ENCODE results near the gene ECE1.
"Not testable (repeated sequence)": the region's sequence is repeated elsewhere in the genome, so short reads cannot be mapped to it uniquely, and the experiment has no call there.

ECE1 gene

DNA sequence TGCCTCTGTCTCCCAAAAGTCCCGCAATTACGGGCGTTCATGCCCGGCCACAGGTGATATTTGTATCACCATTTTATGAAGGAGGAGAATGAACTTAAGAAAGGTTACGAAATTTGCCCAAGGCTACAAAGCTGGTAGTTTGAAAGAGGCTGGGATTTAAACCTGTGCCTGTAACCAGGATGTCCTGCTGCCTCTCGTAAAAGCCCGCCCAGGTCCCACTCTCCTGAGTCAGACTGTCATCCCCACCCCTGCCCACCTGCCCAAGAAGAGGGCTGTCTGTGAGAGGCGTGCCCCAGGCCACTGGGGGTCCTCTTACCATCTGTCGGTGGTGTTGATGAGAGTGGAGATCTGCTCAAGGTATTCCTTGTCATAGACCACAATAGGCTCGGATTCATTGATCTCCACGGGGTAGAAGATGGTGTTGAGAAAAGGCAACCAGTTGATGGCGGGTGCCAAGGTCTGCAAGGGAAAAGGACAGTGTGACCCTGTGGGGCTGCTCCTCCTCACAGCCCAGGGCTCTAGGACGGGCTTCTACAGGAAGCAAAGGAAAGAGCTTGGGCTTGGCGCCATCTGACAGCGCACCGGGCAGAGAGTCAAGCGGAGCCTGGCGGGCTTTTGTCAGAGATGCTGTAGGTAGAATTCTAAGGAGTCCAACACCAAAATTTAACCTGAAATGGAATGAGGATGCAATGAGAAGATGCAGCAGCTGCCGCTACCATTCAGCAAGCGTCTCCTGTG, 43.2 kb downstream of the ECE1 start:
- DNase-seq = no peak

DNA sequence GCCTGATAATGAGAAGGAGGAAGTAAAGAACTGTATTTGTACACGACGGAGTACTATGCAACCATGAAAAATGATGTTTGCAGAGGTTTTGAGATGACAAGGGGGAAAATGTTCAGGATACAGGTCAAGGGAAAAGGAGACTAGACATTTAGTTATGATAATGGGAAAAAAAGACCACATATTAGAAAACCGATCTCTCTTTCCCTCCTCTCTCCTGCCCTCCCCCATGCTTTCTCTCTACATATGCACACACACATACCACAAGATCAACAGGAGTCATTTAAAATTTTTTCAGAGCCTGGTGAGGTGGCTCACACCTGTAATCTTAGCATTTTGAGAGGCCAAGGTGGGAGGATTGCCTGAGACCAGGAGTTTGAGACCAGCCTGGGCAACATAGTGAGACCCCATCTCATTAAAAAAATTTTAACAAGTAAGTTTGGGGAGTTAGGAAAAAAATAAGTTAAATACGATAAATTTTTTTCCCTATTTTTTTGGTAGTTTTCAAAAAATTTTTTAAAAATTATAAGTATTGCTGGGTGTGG, 44.5 kb downstream of the ECE1 start:
- DNase-seq = no peak

DNA sequence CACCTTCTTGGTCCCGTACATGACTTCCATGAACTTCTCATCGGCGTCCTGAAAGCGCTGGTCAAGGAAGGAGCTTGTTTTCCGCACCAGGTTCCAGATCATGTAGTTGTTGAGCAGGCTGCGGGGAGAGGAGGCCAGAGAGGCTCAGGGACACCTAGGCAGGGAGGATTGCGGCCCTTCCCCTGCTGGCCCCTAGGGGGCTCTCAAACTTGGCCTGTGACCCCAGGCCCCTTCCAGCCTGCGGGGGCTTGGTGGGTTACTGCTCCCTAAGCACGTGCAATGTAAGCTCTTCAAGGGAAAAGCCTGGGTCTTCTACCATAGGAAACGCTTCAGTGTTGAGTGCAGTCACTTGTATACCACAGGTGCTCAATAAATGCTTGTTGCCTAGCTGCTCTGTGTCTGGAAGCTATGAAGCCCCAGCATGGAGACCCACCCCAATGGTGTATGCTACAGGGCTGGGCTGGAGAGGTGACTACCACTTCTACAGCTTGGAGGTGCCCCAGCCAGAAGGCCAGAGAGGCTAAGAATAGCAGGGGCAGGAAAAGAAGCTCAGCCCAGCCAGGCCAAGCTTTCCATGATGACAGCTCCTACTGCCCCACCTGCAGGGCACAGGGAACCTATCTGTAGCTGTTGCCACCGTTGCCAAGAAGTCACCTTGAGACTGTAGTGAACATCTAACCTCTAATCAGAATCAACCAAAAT, 45.1 kb downstream of the ECE1 start:
- no peak for DNase-seq

DNA sequence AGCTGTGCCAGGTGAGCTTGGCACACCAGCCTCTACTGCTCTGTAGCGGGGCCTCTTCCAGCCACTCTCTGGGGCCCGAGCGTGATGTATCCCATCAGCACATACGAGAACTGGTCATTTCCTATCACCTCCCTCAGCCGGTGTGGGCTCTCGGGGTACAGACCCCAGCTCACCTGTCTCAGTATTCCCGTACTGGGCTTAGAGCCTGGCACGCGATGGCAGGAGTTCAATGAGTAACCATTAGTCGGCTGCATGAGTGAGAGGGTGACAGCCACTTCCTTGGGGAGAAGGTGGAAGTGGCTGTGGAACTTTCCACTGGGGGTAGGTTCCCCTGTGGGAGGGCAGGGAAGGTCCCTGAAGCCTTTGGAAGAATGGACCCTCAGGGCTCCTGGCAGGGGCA, 46.1 kb downstream of the ECE1 start:
- DNase-seq = no peak

DNA sequence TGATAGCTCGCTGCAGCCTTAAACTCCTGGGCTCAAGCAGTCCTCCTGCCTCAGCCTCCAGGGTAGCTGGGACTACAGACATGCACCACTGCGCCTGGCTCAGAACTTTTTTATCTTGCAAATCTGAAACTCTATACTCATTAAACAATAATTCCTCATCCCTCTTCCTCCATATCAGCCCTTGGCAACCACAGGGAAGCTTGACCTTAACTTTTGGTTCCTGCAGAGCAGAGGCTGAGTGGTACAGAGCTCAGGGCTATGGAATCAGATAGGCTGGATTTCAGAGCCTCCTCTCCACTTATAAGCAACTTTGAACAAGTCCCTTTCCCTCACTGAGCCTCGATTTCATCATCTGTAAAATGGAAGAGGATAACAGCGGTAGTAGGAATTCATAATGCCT, 47.4 kb downstream of the ECE1 start:
- no peak for DNase-seq

DNA sequence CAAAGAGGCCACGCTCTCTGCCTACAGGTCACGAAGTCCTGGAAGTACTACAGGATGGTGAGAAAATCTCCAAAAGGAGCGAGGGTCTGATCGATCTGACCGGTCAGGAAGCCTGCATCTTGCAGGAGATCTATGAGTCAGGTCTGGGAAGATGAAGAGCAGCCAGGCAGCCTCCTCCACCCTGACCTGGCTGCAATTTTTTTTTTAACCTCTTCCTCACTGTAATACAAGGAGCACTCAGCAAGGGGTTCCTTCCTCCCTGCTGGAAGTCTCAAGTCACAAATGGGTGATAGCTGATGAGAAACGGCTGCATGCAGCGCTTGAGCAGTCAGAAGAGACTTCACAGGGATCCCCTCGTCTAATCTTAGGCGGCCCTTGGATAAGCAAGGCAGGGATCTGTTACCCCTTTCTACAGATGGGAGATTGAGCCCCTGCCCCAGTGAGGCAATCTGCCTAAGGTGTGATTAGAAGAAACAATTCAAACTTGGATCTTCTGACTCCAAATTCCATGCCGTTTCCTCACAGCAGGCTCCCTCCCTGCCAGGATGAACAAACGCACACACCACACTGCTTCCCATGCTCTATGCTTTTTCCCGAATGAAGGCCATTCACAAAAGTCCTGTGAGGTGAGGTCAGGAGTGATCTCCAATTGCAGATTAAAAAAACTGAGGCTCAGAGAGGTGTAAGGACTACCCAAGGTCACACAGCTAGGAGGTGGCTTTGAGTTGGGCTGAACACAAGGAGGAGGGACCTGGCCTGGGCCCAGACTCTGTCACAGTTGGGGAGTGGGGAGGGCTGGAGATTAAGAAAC, 48.3 kb downstream of the ECE1 start:
- DNase-seq = no peak

DNA sequence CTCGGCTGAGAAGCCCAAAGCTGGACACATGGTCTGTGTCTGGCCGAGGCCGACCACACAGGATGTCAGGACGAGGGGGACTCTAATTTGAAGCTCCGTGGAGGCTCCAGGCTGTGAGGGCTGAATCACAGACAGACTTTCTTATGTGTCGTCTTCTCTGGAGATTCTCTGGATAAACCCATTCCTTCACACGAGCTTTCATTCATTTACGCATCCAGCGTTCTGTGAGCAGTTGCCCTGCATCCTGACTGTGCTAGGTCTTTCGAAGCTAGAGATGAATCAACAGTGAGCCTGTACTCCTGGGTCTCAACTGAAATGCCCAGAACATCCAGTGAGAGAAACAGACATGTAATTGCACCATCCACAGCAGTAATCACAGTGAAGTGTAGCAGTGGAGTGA, 49.6 kb downstream of the ECE1 start:
- DNase-seq = no peak

DNA sequence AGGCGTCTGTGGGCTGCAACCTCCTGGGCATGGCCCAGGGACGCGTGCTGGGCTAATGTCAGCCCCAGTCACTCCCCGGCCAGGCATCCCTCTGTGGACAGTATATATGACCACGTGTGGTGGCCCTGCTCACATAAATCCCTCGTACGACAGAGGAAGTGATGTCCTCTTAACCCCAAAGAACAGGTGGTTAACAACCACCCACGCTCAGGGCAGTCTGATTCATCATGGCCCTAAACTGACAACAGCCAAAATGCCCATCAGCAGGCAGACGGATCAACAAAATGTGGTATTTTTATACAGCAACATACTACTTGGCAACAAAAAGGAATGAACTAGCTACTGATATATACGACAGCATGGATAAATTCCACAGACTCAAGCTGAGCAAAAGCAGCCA, 51.0 kb downstream of the ECE1 start:
- no peak for DNase-seq

DNA sequence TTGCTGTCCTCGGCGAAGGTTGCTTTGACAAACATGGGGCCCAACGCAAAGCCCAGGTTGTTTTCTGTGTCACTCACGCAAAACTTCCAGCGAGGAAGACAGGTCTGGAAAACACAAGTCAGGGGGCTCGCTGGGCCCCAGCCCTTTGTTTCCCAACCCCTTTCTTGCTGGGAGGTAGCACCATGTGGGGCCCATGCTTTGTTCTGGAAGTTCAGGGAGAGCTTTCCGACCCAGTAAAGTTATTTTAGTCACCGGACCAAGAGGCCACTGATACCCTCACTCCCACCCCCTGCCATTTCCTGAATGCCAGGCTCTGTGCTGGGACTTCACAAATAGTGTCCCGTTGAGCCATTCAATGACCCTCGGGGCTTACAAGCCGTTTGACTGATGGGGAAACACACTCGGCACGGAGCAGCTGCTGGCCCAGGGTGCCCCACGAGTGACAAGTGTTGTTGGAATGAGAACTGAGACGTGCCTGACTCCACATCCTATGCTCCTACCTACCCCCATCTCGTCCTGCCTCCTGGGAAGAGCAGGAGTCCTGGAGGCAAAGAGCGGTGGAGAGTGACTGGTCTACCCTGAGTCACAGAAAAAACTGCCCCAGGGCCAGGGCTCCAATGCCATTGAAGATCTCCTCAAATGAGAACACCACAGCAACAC, 52.0 kb downstream of the ECE1 start:
- no peak for DNase-seq

DNA sequence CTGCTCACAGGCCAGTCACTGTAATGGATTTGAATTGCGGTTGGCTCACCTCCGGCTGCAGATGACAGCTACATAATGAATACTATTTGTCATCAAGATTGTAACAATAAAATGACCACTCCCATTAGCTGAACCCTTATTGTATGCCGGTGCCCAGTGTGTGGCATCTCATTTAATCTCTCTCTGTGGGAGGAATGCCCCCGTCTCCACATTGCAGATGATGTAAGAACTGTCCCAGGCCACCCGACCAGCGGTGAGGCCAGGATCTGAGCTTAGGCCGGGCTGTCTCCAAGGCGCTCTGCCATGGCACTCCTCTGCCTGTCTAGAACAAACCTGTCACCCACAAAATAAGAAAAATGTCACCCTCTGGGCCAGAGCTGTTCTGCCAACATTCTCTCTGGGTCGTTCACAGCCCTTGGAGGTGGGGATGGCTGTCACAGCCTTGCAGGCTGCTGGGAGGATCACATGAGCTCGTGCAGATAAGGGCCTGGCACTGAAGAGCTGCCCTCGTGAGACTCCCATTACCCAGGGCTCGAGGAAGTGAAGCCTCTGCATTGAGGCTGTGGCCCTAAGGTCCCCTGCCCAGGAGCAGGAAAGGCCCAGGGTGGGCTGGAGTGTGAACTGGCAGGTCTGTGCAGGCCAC, 52.7 kb downstream of the ECE1 start:
- no peak for DNase-seq

DNA sequence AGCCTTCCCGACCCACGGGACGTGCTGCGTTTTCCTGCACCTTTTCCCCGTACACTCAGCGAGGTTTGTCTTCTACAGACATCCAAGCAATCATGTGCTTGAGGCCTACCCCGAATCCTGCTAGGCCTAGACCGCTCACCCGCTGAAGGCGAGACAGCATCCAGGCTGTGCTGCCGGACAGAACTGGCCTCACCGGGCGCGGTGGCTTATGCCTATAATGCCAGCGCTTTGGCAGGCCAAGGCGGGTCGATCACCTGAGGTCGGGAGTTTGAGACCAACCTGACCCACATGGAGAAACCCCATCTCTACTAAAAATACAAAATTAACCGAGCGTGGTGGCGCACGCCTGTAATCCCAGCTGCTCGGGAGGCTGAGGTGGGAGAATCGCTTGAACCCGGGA, 54.1 kb downstream of the ECE1 start:
- no peak for DNase-seq

DNA sequence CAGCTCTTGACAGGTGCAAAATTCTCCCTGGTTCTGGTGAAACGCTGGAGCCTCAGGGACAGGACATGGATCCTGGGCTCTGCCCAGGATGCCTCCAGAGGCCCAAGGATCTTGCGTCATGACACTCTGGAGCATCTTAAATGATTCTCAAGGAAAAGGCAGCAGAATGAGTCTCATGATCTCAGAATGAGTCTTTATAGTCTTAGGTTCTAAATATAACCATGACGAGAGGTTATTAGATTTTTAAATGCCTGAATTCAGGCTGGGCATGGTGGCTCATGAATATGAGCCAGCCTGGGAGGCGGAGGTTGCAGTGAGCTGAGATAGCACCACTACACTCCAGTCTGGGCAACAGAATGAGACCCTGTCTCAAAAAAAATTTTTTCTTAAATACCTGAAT, 55.5 kb downstream of the ECE1 start:
- DNase-seq = no peak

DNA sequence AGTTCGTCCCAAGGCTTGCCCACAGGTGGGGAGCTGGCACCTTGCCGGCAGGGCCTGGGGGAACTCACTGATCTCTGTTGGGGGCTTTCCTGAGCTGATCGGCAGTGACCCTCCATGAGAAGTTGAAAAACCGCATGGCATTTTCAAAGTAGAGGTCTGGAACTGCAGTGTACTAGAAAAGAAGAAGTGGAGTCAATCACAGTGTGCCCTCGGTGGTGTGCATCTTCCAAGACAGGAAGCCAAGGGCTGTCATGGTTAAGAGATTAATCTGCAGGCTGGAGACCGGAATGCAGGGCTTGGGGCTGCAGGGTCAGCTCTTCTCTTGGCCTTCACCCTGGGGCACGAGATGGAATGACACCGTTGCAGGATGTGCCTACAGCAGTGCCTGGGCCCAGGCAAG, 56.8 kb downstream of the ECE1 start:
- DNase-seq = no peak

DNA sequence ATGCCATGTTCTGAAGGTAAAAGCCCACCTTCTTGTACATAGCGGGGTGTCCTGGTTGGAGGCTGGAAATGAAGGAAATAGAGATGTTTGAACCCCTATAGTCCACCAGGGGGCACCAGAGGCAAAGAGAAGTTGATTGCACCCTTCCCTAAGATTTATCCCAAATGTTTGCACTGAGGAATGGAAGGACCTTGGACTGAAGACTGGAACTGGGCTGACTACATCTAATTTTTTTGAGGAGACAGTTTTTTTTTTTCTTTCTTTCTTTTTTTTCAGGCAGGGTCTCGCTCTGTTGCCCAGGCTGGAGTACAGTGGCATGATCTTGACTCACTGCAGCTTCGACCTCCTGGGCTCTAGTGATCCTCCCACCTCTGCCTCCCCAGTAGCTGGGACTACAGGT, 58.2 kb downstream of the ECE1 start:
- DNase-seq = peak; percentile 8

DNA sequence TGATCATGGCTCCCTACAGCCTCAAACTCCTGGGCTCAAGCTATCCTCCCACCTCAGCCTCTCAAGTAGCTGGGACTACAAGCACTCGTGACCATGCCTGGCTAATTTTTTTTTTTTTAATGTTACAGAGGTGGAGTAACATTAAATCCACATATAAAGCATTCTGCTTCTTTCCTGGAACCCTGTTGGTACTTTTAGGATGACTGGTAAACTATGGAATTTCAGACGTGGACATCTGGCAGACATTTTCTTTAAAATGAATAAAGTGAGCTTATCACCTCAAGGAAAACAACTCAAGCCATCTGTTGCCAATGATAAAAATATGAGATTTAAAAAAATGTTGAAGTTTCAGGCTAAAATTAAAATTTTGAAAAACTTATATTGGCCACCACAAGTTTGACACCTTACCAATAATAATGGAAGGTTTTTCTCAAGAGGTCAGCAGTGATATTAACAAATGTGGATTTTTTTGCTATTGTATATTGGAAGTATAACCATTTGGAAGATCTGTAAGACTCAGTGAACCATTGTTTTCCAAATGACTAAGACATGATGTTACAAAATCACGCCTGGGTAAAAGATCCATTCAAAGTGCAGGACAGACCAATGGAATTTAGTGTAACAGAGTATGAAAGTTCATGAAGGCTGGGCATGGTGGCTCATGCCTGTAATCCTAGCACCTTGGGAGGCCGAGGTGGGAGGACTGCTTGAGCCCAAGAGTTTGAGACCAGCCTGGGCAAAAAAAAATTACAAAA, 60.8 kb downstream of the ECE1 start:
- DNase-seq = no peak

DNA sequence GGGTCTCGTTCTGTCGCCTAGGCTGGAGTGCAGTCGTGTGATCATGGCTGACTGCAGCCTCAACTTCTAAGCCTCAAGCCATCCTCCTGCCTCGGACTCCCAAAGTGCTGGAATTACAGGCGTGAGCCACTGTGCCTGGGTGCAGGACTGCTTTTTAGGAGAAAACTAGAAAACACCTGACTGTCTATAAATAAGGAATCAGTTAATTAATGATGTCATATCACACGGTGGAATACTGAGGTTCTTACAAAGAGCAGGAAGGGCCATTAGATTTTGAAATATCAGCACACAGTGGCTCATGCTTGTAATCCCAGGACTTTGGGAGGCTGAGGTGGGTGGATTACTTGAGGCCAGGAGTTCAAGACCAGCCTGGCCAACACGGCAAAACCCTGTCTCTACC, 62.0 kb downstream of the ECE1 start:
- not testable (repeated sequence) for DNase-seq

DNA sequence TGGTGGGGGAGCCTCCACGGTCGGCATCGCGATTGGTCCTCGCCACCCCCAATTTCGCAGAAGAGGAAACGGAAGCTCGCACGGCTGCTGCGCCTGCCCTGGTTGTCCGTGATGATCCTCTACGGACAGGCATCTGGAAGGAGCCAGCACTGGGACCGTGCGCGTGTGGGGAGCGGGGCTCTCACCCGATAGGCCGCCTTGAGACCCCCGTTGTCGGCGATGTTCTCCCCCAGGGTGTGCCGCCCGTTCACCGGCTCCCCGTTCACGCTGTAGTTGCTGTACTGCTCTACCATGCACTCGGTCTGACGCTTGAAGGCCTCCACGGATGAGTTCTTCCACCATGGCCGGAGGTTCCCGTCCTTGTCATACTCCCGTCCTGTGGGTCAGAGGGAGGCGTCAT, 65.2 kb downstream of the ECE1 start:
- no peak for DNase-seq

DNA sequence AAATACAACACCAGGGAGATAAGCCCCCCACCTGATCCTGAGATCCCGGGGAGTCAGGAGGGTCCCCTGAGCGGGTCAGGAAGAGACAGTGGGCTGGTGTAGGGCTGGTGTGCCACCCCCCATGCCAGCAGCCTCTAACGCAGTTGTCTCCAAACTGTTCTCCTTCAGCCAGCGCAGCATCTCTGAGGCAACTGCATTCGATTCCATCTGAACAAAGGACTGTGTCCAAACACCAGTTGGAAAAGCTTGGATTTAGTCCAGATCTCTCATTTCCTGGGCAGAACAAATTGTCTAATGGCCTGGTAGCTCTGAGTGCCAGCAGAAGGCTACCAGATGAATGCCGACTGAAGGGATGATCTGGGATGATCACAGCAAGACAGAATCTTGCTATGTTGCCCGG, 69.4 kb downstream of the ECE1 start:
- no peak for DNase-seq

DNA sequence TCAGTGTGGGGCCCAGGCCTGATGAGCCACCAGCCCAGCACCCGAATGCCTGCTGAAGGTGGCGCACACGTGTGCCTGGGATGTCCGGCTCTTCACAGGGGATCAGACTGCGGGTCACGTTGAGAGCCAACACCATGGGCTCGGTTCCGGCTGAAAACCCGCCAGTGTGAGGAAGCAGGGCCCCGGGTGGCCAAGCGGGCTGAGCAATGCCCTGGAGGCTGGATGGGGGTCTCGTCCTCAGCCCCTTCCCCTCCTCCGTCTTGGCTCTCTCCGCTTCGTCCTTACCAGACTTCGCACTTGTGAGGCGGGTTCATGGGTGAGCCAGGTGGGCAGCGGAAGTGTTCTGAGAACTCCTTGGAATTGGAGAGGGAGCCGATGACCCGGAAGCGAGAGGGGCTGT, 70.6 kb downstream of the ECE1 start:
- no peak for DNase-seq

DNA sequence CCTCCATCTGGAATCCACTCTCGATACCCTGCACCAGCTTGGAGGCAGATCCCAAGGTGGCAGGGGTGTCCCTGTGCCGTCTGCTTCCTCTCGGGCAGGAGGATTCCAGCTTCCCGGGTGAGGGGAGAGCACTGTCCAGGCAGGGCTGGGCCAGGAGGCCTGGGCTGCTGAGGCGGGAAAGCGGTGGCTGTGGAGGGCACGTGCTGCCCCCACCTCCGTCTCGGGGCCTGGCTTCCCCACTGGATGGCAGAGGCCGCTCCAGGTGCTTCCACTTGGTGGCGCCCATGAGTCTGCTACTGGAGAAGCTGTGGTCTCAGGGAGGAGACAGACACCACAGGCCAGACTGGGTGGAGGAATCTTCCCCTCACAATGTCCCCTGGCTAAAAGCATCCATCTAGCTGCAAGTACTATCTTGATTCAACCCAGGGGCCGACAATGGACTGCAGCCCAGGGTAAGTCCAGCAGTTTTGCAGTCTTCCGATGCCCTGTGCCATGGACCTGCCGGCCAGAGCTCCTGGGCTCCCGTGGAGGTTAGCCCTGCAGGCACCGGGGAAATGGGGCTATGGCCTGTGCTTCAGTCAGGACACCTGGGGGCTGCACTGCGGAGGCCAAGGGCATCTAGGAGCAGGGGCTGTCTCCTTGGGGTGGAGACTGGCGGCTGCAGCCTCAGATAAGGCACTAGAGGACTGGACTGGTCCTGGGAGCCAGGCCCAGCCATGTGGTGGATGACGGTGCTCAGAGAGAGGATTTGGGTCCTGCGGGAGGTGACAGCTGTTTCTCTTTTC, 72.3 kb downstream of the ECE1 start:
- DNase-seq = no peak

Measured in DMS79 (cell line).